ENCODE measurements around the gene TRIM14. TPM values are rescaled to one million over a fixed set of nuclear protein-coding genes. Genes with fewer than 3 reads are reported as not detected.

TRIM14 gene
- total and polyA plus RNA-seq, 4 donors = 2.5 to 8.1 (median 4.9) TPM

DNA sequence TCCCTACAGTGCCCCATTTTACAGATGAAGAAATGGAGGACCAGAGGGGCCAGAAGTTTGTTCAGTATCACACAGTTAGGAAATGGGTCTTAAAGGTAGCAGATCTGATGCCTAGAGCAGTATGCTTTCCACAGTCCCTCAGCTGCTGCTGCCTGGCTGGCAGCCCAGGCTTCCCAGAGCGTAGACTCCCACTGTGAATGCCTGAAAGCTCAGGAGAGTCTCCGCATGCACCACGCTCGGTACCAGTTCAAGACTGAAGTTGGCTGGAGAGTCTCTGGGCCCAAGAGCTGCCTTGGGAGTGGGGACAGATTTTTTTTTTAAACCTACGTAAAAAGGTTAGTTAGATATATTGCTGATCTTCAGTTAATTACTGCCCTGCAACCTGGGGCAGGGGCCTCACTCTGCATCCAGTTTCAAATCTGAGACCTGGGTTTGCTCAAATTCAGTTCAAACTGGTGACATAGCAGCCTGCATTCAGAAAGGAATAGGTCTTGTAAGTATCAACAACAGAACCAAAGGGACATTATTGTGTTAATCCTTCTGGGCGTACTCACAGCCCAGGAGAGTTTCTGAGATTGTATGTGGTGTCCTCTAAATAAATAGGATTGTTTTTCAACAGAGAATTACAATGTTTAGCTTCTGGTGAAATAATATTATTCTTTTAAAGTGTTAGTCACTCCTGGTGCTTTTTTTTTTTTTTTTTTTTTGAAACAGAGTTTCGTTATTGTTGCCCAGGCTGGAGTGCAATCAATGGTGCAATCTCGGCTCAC is 54.2 kb downstream of the TRIM14 start:
- Histone ChIP-seq H3K36me3 (ENCODE audit: control insufficient read depth, insufficient read depth, low read length) (peaks cover 32% of the 10 kb centered on the region), H3K4me3 (ENCODE audit: low read depth, low read length) (no peak overlapping the region), H3K9me3 (ENCODE audit: control insufficient read depth, insufficient read depth, low read length) (no peaks in the 10 kb centered on the region), H3K27ac (ENCODE audit: low read depth, low read length) (no peak overlapping the region), H3K27me3 (ENCODE audit: control insufficient read depth, insufficient read depth, low read length) (no peaks in the 10 kb centered on the region), H3K4me1 (ENCODE audit: control insufficient read depth, insufficient read depth, low read length) (no peaks in the 10 kb centered on the region)
- 43% methylated on average over 5 of the region's 8 CpGs for WGBS (ENCODE audit: insufficient coverage)
- peak in 1 of 6 donors; percentile 31 for DNase-seq (ENCODE audit: low read depth in 4 of 6, low spot score in 6 of 6)

DNA sequence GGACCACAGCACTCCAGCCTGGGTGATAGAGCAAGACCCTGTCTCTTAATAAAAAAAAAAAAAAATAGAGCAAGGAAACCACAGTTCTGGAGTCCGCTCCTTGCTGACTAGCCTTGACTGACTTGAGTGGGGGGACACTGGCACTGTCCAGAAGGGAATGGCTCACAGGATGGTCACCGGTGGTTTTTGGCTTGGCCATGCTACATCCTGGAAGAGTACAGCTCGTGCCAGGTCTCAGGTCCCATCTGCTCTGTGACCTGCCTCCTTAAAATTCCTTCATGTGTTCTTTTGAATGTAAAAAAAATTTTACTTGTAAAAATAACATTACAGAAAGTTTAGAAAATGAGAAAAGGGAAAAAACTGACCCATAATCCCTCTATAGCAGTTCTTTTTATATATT is 56.9 kb downstream of the TRIM14 start:
- peaks cover 4% of the 10 kb centered on the region for H3K4me1 ChIP-seq (ENCODE audit: control insufficient read depth, insufficient read depth, low read length)
- no peak overlapping the region for H3K27ac ChIP-seq (ENCODE audit: low read depth, low read length)
- DNase-seq (ENCODE audit: low read depth in 4 of 6, low spot score in 6 of 6) = no peak
- 100% methylated on average over 1 of the region's 3 CpGs for WGBS (ENCODE audit: insufficient coverage)
- H3K36me3 ChIP-seq (ENCODE audit: control insufficient read depth, insufficient read depth, low read length) = peaks cover 32% of the 10 kb centered on the region
- no peak overlapping the region for H3K4me3 ChIP-seq (ENCODE audit: low read depth, low read length)
- no peaks in the 10 kb centered on the region for H3K9me3 ChIP-seq (ENCODE audit: control insufficient read depth, insufficient read depth, low read length)
- H3K27me3 ChIP-seq (ENCODE audit: control insufficient read depth, insufficient read depth, low read length) = no peaks in the 10 kb centered on the region

DNA sequence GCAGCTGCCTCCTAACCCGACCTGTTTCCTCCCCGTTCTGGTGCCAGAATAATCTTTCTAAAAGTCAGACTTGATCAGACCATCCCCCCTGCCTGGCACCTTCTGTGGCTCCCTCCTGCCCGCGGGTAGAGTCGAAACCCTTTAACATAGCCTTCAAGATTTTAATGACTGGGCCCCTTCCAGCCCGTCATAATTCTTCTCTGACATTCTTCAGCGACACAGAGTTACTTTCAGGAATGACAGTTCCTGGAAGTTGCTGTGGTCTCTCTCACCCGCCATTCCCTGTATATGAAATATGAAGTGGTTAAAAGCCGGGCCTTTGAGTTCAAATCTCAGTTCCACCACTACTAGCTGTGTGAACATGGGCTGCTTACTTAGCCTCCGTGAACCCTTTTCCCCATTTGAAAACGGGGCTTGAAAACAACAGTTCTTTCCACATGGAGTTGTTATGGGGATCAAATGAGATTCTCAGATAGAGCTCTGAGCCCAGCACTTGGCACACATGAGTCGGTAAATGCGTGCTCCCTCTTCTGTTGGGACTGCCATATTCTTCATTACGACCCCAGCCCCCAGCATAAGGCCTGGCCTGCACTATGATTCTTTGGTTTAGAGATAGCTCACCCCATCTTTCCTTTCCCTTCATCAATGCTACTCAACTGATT is 61.8 kb downstream of the TRIM14 start:
- peaks cover 14% of the 10 kb centered on the region for H3K36me3 ChIP-seq (ENCODE audit: control insufficient read depth, insufficient read depth, low read length)
- DNase-seq (ENCODE audit: low read depth in 4 of 6, low spot score in 6 of 6) = peak in 3 of 6 donors; percentile 5 to 55 (median 24)
- H3K27ac ChIP-seq (ENCODE audit: low read depth, low read length) = peak overlapping the region; percentile 79
- WGBS (ENCODE audit: insufficient coverage) = 3% methylated on average over 6 of the region's 14 CpGs
- no peaks in the 10 kb centered on the region for H3K27me3 ChIP-seq (ENCODE audit: control insufficient read depth, insufficient read depth, low read length)
- peak overlapping the region; percentile 68 for H3K4me3 ChIP-seq (ENCODE audit: low read depth, low read length)
- H3K4me1 ChIP-seq (ENCODE audit: control insufficient read depth, insufficient read depth, low read length) = peaks cover 11% of the 10 kb centered on the region
- no peaks in the 10 kb centered on the region for H3K9me3 ChIP-seq (ENCODE audit: control insufficient read depth, insufficient read depth, low read length)

- under 1% methylated on average over 78 of the region's 80 CpGs for WGBS (ENCODE audit: insufficient coverage)
- no peaks in the 10 kb centered on the region for H3K9me3 ChIP-seq (ENCODE audit: control insufficient read depth, insufficient read depth, low read length)
- DNase-seq (ENCODE audit: low read depth in 4 of 6, low spot score in 6 of 6) = peak; percentile 69 to 96 (median 82)
- H3K27ac ChIP-seq (ENCODE audit: low read depth, low read length) = peak within 1 kb of the TSS; percentile 83
- H3K27me3 ChIP-seq (ENCODE audit: control insufficient read depth, insufficient read depth, low read length) = no peaks in the 10 kb centered on the region
- H3K4me3 ChIP-seq (ENCODE audit: low read depth, low read length) = peak within 1 kb of the TSS; percentile 68
- peaks cover 11% of the 10 kb centered on the region for H3K4me1 ChIP-seq (ENCODE audit: control insufficient read depth, insufficient read depth, low read length)
- H3K36me3 ChIP-seq (ENCODE audit: control insufficient read depth, insufficient read depth, low read length) = peaks cover 8% of the 10 kb centered on the region
Measured at GRCh38 chr9:98056269-98057137, 62.5 kb downstream of the TRIM14 start, which contains the start of gene NANS. TSS of gene NANS (plus strand) at chr9:98056732. CDS start at chr9:98056809, 77 bp downstream.

DNA sequence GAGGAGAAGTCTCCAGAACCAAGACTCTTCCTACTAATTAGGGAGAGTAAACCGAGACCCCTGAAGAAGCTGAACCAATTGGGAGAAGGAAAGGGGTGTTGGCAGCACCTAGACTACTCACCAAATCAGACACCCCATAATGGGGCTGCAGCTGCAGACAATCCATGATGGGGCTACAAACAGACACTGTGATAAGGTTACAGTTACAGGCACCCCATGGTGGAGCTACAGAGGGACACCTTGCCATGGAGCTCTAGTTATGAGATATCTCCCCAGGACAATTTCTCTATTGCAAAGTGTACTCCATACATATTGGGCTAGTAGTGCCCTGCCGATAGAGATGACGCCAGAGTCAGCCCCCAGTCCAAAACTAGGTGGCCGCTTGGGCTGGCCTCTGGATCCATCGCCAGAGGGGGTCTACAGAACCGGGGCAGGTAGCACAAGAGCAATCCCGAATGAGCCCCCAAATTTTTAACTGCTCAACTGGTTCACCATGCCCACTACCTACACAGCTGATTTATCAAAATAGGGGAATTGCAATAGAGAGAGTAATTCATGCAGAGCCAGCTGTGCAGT is 64.6 kb downstream of the TRIM14 start:
- Histone ChIP-seq H3K4me3 (ENCODE audit: low read depth, low read length) (no peak overlapping the region), H3K27ac (ENCODE audit: low read depth, low read length) (no peak overlapping the region), H3K27me3 (ENCODE audit: control insufficient read depth, insufficient read depth, low read length) (no peaks in the 10 kb centered on the region), H3K36me3 (ENCODE audit: control insufficient read depth, insufficient read depth, low read length) (no peaks in the 10 kb centered on the region), H3K4me1 (ENCODE audit: control insufficient read depth, insufficient read depth, low read length) (peaks cover 11% of the 10 kb centered on the region), H3K9me3 (ENCODE audit: control insufficient read depth, insufficient read depth, low read length) (no peaks in the 10 kb centered on the region)
- DNase-seq (ENCODE audit: low read depth in 4 of 6, low spot score in 6 of 6) = no peak
- WGBS (ENCODE audit: insufficient coverage) = 96% methylated on average over 5 of the region's 7 CpGs

GRCh38 chr9:98050351-98050750 is 68.7 kb downstream of the TRIM14 start:
- Histone ChIP-seq H3K9me3 (ENCODE audit: control insufficient read depth, insufficient read depth, low read length) (no peaks in the 10 kb centered on the region), H3K36me3 (ENCODE audit: control insufficient read depth, insufficient read depth, low read length) (no peaks in the 10 kb centered on the region), H3K27ac (ENCODE audit: low read depth, low read length) (no peak overlapping the region), H3K27me3 (ENCODE audit: control insufficient read depth, insufficient read depth, low read length) (no peaks in the 10 kb centered on the region), H3K4me3 (ENCODE audit: low read depth, low read length) (no peak overlapping the region), H3K4me1 (ENCODE audit: control insufficient read depth, insufficient read depth, low read length) (no peaks in the 10 kb centered on the region)
- DNase-seq (ENCODE audit: low read depth in 4 of 6, low spot score in 6 of 6) = no peak
- 94% methylated on average over 3 of the region's 4 CpGs for WGBS (ENCODE audit: insufficient coverage)

DNA sequence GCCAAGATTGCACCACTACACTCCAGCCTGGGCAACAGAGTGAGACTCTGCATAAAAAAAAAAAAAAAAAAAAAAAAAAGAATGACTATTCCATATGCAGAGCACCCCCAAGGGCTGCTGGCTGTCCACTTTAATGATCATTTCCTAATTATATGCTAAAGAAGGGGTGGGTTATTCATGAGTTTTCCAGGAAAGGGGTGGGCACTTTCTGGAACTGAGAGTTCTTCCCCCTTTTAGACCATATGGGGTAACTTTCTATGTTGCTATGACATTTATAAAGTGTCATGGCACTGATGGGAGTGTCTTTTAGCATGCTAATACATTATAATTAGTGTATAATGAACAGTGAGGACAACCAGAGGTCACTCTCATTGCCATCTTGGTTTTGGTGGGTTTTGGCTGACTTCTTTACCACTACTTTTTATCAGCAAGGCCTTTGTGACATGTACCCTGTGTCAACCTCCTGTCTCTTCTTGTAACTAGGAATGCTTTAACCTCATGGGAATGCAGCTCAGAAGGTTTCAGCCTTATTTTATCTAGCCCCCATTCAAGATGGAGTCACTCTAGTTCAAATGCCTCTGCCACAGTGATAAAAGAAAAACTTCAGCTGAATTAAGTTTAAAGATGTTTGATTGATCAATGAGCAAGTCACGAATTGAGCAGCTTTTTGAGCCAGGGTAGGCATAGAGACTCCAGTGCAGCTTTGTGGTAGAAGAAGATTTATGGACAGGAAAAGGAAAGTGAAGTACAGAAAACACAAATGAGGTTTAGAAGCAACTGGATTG is 69.5 kb downstream of the TRIM14 start:
- Histone ChIP-seq H3K4me1 (ENCODE audit: control insufficient read depth, insufficient read depth, low read length) (no peaks in the 10 kb centered on the region), H3K27me3 (ENCODE audit: control insufficient read depth, insufficient read depth, low read length) (no peaks in the 10 kb centered on the region), H3K27ac (ENCODE audit: low read depth, low read length) (no peak overlapping the region), H3K4me3 (ENCODE audit: low read depth, low read length) (no peak overlapping the region), H3K36me3 (ENCODE audit: control insufficient read depth, insufficient read depth, low read length) (no peaks in the 10 kb centered on the region), H3K9me3 (ENCODE audit: control insufficient read depth, insufficient read depth, low read length) (no peaks in the 10 kb centered on the region)
- 18% methylated on average over 1 of the region's 1 CpG for WGBS (ENCODE audit: insufficient coverage)
- no peak for DNase-seq (ENCODE audit: low read depth in 4 of 6, low spot score in 6 of 6)

DNA sequence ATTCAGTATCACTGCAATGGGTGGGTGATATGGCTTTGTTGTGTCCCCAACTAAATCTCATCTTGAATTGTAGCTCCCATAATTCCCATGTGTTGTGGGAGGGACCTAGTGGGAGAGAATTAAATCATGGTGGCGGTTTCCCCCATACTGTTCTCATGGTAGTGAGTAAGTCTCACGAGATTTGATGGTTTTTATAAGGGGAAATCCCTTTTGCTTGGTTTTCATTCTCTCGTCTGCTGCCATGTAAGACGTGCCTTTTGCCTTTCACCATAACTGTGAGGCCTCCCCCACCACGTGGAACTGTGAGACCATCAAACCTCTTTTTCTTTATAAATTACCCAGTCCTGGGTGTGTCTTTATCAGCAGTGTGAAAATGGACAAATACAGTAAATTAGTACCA is 72.0 kb downstream of the TRIM14 start:
- Histone ChIP-seq H3K27me3 (ENCODE audit: control insufficient read depth, insufficient read depth, low read length) (no peaks in the 10 kb centered on the region), H3K9me3 (ENCODE audit: control insufficient read depth, insufficient read depth, low read length) (no peaks in the 10 kb centered on the region), H3K36me3 (ENCODE audit: control insufficient read depth, insufficient read depth, low read length) (no peaks in the 10 kb centered on the region), H3K27ac (ENCODE audit: low read depth, low read length) (no peak overlapping the region), H3K4me1 (ENCODE audit: control insufficient read depth, insufficient read depth, low read length) (no peaks in the 10 kb centered on the region), H3K4me3 (ENCODE audit: low read depth, low read length) (no peak overlapping the region)
- WGBS (ENCODE audit: insufficient coverage) = 80% methylated on average over 1 of the region's 5 CpGs
- DNase-seq (ENCODE audit: low read depth in 4 of 6, low spot score in 6 of 6) = no peak

GRCh38 chr9:98046180-98046543 is 72.9 kb downstream of the TRIM14 start:
- 90% methylated on average over 6 of the region's 9 CpGs for WGBS (ENCODE audit: insufficient coverage)
- H3K36me3 ChIP-seq (ENCODE audit: control insufficient read depth, insufficient read depth, low read length) = no peaks in the 10 kb centered on the region
- H3K4me1 ChIP-seq (ENCODE audit: control insufficient read depth, insufficient read depth, low read length) = no peaks in the 10 kb centered on the region
- no peak for DNase-seq (ENCODE audit: low read depth in 4 of 6, low spot score in 6 of 6)
- H3K4me3 ChIP-seq (ENCODE audit: low read depth, low read length) = no peak overlapping the region
- no peaks in the 10 kb centered on the region for H3K27me3 ChIP-seq (ENCODE audit: control insufficient read depth, insufficient read depth, low read length)
- H3K27ac ChIP-seq (ENCODE audit: low read depth, low read length) = no peak overlapping the region
- H3K9me3 ChIP-seq (ENCODE audit: control insufficient read depth, insufficient read depth, low read length) = no peaks in the 10 kb centered on the region
